Keratinocyte (primary cell): ENCODE results near the gene SPTBN4.

Experiments
- EZH2 ChIP-seq: IDR thresholded peaks from one replicate; pipeline ENCODE4 v1.6.1; 2012; ENCODE audit warnings: inconsistent platforms, mild to moderate bottlenecking, low read length, moderate library complexity
- TF ChIP-seq, protein P1 (sequence below), 3 experiments: IDR thresholded peaks in 1 of 3; conservative IDR thresholded peaks in 1 of 3; optimal IDR thresholded peaks in 1 of 3; 2 replicates in 2 of 3; 3 replicates in 1 of 3; pipeline versions ENCODE3 to v1.5.1; 2011; ENCODE audit warnings: low read length in 3 of 3, mild to moderate bottlenecking in 3 of 3, moderate library complexity in 2 of 3, control low read depth in 1 of 3, inconsistent platforms in 1 of 3; ENCODE audit not compliant: insufficient read depth in 2 of 3; ENCODE audit errors: extremely low read depth in 1 of 3

DNA sequence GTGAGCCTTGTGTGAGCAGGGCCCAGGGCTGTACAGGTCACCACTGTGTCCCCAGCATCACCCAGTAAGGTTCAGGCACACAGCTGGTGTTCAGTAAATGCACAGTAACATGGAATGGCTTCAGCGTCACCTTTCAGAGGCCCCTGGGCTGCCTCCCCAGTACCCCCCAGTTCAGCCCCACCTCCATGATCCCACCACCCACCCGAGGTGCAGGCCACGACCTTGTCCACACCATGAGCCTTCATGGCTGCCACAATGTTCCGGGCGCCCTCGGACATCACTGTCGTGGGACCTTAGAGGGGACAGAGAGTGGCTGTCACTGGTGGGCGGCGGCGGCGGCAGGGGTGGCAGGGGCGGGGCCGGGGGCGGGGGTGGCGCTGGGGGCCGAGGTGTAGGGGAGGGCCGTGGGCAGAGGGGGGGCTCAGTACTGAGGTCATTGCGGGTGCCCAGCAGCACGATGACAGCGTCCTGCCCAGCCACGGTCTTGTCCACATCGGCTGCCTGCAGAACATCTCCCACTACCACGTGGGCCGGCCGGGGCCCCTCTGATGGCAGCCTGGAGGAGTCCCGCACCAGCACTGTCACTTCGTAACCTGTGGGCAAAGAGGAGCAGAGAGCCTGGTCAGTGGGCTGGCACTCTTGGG lies 8.7 kb upstream of the SPTBN4 start:
- no peak for TF ChIP-seq EZH2
- TF ChIP-seq, protein P1, sequence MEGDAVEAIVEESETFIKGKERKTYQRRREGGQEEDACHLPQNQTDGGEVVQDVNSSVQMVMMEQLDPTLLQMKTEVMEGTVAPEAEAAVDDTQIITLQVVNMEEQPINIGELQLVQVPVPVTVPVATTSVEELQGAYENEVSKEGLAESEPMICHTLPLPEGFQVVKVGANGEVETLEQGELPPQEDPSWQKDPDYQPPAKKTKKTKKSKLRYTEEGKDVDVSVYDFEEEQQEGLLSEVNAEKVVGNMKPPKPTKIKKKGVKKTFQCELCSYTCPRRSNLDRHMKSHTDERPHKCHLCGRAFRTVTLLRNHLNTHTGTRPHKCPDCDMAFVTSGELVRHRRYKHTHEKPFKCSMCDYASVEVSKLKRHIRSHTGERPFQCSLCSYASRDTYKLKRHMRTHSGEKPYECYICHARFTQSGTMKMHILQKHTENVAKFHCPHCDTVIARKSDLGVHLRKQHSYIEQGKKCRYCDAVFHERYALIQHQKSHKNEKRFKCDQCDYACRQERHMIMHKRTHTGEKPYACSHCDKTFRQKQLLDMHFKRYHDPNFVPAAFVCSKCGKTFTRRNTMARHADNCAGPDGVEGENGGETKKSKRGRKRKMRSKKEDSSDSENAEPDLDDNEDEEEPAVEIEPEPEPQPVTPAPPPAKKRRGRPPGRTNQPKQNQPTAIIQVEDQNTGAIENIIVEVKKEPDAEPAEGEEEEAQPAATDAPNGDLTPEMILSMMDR (optimal IDR thresholded peaks at IDR 0.05 in 1 of 3, IDR thresholded peaks at IDR 0.05 in 1 of 3, conservative IDR thresholded peaks at IDR 0.05 in 1 of 3; ENCODE audit: extremely low read depth in 1 of 3, insufficient read depth in 2 of 3, low read length in 3 of 3): no peak
